GM12878 (cell line): ENCODE measurements around the gene UNC45B. TPM values are rescaled to one million over a fixed set of nuclear protein-coding genes. Genes with fewer than 3 reads are reported as not detected.

Experiments used
- ATAC-seq: fragments of 200-7000 bp; cut with Tn5 transposase; 3 replicates; pipeline ENCODE4 v1.9.1; 2020; ENCODE audit warnings: mild to moderate bottlenecking, moderate library complexity
- BruUV-seq: library from RNA; stranded (reverse); fragments of 400-500 nt; replicated peaks from 2 replicates; lab custom pipeline; 2021; lab: Mats Ljungman, UMichigan
- CTCF ChIA-PET: fragments of 300-600 bp; sonication (Branson Sonifier 250); formaldehyde crosslinking; extraction: SDS; loops from one replicate; lab custom pipeline; 2021; ENCODE audit warnings: inconsistent platforms; lab: Yijun Ruan, JAX
- POLR2A ChIA-PET: fragments of 350-600 bp; formaldehyde crosslinking; extraction: SDS; loops from one replicate; lab custom pipeline; 2021; ENCODE audit warnings: inconsistent platforms; lab: Charles Lee
- RAD21 ChIA-PET: fragments of 300-600 bp; sonication (Branson Sonifier 250); formaldehyde crosslinking; loops from one replicate; lab custom pipeline; 2023; ENCODE audit warnings: antibody characterized with exemption; ENCODE audit not compliant: unreplicated experiment; lab: Charles Lee
- SMC1A ChIA-PET: fragments of 300-600 bp; sonication (Branson Sonifier 250); formaldehyde crosslinking; loops from one replicate; lab custom pipeline; 2023; ENCODE audit not compliant: unreplicated experiment, uncharacterized antibody; lab: Charles Lee
- DNase-seq: peaks from one replicate; pipeline ENCODE4 v3.0.0-alpha.2; 2011; ENCODE audit warnings: low read depth, low spot score
- FAIRE-seq: peaks from 3 replicates; lab custom pipeline; 2011; peaks lifted over from hg19 to GRCh38; lab: Jason Lieb, UNC
- H2AFZ ChIP-seq: 2 replicates; pipeline ENCODE4 v1.6.0; 2011; ENCODE audit warnings: low read depth, low read length, control low read depth; ENCODE audit not compliant: control insufficient read depth
- H3K27ac ChIP-seq: 2 replicates; pipeline ENCODE4 v1.5.1; 2011; ENCODE audit warnings: control low read depth; ENCODE audit not compliant: control insufficient read depth, insufficient read depth
- H3K27me3 ChIP-seq, 2 experiments: replicated peaks in 1 of 2; 2 replicates each; pipeline versions ENCODE4 v1.6.0 to v1.6.1; 2011; ENCODE audit warnings: low read length in 1 of 2; ENCODE audit not compliant: control insufficient read depth in 2 of 2, insufficient read depth in 2 of 2
- H3K36me3 ChIP-seq, 2 experiments: 2 replicates each; pipeline ENCODE4 v1.5.1; 2011; ENCODE audit warnings: low read length in 1 of 2; ENCODE audit not compliant: control insufficient read depth in 2 of 2, insufficient read depth in 2 of 2
- H3K4me1 ChIP-seq: 2 replicates; pipeline ENCODE4 v1.6.1; 2011; ENCODE audit warnings: mild to moderate bottlenecking, low read length, moderate library complexity, mixed read lengths; ENCODE audit not compliant: control insufficient read depth, insufficient read depth
- H3K4me2 ChIP-seq: 2 replicates; pipeline ENCODE4 v1.6.0; 2011; ENCODE audit warnings: control low read depth; ENCODE audit not compliant: control insufficient read depth, insufficient read depth
- H3K4me3 ChIP-seq: fragments of 200-600 bp; sonication (generic); 2 replicates; pipeline ENCODE4 v1.5.1; 2016
- H3K79me2 ChIP-seq: 2 replicates; pipeline ENCODE4 v1.6.0; 2011; ENCODE audit warnings: low read length; ENCODE audit not compliant: control insufficient read depth, insufficient read depth
- H3K9ac ChIP-seq: 2 replicates; pipeline ENCODE4 v1.8.0; 2011; ENCODE audit warnings: low read length, control low read depth, mixed read lengths; ENCODE audit not compliant: control insufficient read depth, insufficient read depth
- H3K9me3 ChIP-seq: replicated peaks from 3 replicates; pipeline ENCODE4 v1.5.1; 2011; ENCODE audit warnings: mild to moderate bottlenecking, low read length; ENCODE audit not compliant: control insufficient read depth, insufficient read depth
- H4K20me1 ChIP-seq: 2 replicates; pipeline ENCODE4 v1.6.0; 2011; ENCODE audit not compliant: control insufficient read depth, insufficient read depth
- CBX3 ChIP-seq: fragments of 200-600 bp; sonication (generic); IDR thresholded peaks from 2 replicates; pipeline ENCODE4 v1.6.1; 2016; ENCODE audit warnings: low read depth, borderline replicate concordance
- CREM ChIP-seq: IDR thresholded peaks from 2 replicates; pipeline ENCODE4 v1.6.1; 2014; ENCODE audit warnings: antibody characterized with exemption, low read depth
- ETV6 ChIP-seq, 2 experiments: fragments of 450-650 bp in 1 of 2; IDR thresholded peaks in 1 of 2; conservative IDR thresholded peaks in 1 of 2; 2 replicates each; pipeline ENCODE4 v1.6.1; 2014; ENCODE audit warnings: antibody characterized with exemption in 1 of 2, borderline replicate concordance in 1 of 2, low read depth in 1 of 2, mild to moderate bottlenecking in 1 of 2, moderate library complexity in 1 of 2
- FOXM1 ChIP-seq: IDR thresholded peaks from 2 replicates; pipeline ENCODE4 v1.6.1; 2012; ENCODE audit warnings: low read depth, mild to moderate bottlenecking, inconsistent platforms, low read length, moderate library complexity
- IRF5 ChIP-seq: fragments of 450-650 bp; IDR thresholded peaks from 2 replicates; pipeline ENCODE4 v1.6.1; 2017; ENCODE audit warnings: borderline replicate concordance
- MEF2B ChIP-seq: fragments of 450-650 bp; IDR thresholded peaks from 2 replicates; pipeline ENCODE4 v1.6.1; 2018; ENCODE audit warnings: mild to moderate bottlenecking, moderate library complexity; ENCODE audit not compliant: partially characterized antibody, poor library complexity, severe bottlenecking
- MYB ChIP-seq: fragments of 150-350 bp; IDR thresholded peaks from 2 replicates; pipeline ENCODE4 v1.6.1; 2014; ENCODE audit warnings: mild to moderate bottlenecking, low read depth, low read length, borderline replicate concordance
- NR2C1 ChIP-seq: fragments of 450-650 bp; IDR thresholded peaks from 2 replicates; pipeline ENCODE4 v1.6.1; 2017; ENCODE audit warnings: antibody characterized with exemption, mild to moderate bottlenecking, moderate library complexity
- RUNX3 ChIP-seq: IDR thresholded peaks from 2 replicates; pipeline ENCODE4 v1.6.1; 2012; ENCODE audit warnings: low read length, inconsistent platforms
- SUZ12 ChIP-seq: fragments of 200-600 bp; sonication (generic); IDR thresholded peaks from one replicate; pipeline ENCODE4 v1.6.1; 2018; ENCODE audit warnings: antibody characterized with exemption, mild to moderate bottlenecking; ENCODE audit not compliant: unreplicated experiment
- YBX1 ChIP-seq: fragments of 450-650 bp; IDR thresholded peaks from 2 replicates; pipeline ENCODE4 v1.6.1; 2016; ENCODE audit warnings: antibody characterized with exemption
- ZNF217 ChIP-seq: fragments of 450-650 bp; IDR thresholded peaks from 2 replicates; pipeline ENCODE4 v1.6.1; 2017; ENCODE audit warnings: antibody characterized with exemption, mild to moderate bottlenecking
- WGBS: methylation state at CpG from one replicate; pipeline ENCODE4 v1.1.6; 2016; ENCODE audit warnings: low lambda C conversion rate; ENCODE audit not compliant: insufficient replicate concordance, insufficient coverage; ENCODE audit errors: missing lambda C conversion rate; 5-methylcytosine and 5-hydroxymethylcytosine counted together
- in situ Hi-C: fragments of 300-500 bp; cut with MboI; formaldehyde crosslinking; loops from 9 replicates; pipeline ENCODE4 v1.14.3; 2018; ENCODE audit warnings: mixed read lengths
- intact Hi-C: fragments of 100-400 bp; cut with micrococcal nuclease; formaldehyde crosslinking; loops from one replicate; pipeline ENCODE4 v1.14.2; 2022; ENCODE audit not compliant: unreplicated experiment
- polyA plus RNA-seq, 11 experiments: library from polyadenylated mRNA; depleted of rRNA in 4 of 11; unstranded in 6 of 11; stranded (reverse) in 5 of 11; fragments of >200 nt; fragmentation: Nextera tagmentation in 4 of 11; fragmentation: Illumina TruSeq in 1 of 11; extraction: Ambion mirVana in 4 of 11; extraction: Trizol in 1 of 11; gene quantifications; 1 replicate in 1 of 11; 2 replicates in 10 of 11; pipeline versions ENCODE4 v1.2.1 to v1.2.3, GENCODE V29; 2011 to 2016; ENCODE audit warnings: inconsistent platforms in 2 of 11, missing spikeins in 2 of 11, low read depth in 1 of 11
- total RNA-seq, 4 experiments: library from RNA; depleted of rRNA in 3 of 4; stranded (reverse); fragments of >200 nt in 3 of 4; fragmentation: Illumina TruSeq in 1 of 4; extraction: Trizol in 1 of 4; gene quantifications; 2 replicates each; pipeline versions ENCODE4 v1.2.1 to v1.2.3, GENCODE V29; 2013 to 2021
- TF ChIP-seq, protein P1 (sequence below): fragments of 450-650 bp; IDR thresholded peaks from 2 replicates; pipeline ENCODE4 v1.6.1; 2017; ENCODE audit warnings: antibody characterized with exemption, mild to moderate bottlenecking, moderate library complexity
- TF ChIP-seq, protein P2 (sequence below): IDR thresholded peaks from 2 replicates; pipeline ENCODE4 v1.6.1; 2012; ENCODE audit warnings: low read length, inconsistent platforms

UNC45B gene
- total and polyA plus RNA-seq, 10 of the 15 experiments (the other 5 are each of a cell fraction or from before 2014, with no cell fraction given) = 0.03 TPM; not detected in 9

DNA sequence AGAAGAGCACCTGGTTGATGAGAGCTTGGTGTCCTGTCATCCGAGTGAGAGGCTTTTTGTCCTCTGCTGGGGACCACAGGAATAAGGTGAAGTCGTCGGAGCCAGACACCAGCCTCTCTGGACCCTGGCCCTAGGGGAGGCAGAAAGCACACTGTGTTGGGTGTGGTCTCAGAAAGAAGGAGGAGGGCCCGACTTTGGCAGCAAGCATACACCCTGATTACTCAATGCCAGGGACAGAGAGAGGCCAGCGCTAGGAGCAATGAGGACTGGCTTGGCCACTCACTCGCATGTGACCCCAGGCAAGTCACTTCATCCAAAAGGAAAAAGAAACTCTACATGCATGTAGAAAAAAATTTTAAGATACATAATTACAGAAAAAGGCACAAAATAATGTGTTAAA lies 12.3 kb upstream of the UNC45B start:
- no peak for FAIRE-seq
- in situ Hi-C loops = no loop called here

GRCh38 chr17:35138218-35138617 lies 9.4 kb upstream of the UNC45B start:
- Histone ChIP-seq H3K9me3 (no peaks in the 10 kb centered on the region), H3K9ac (no peak overlapping the region), H3K4me3 (no peak overlapping the region), H3K79me2 (peaks cover 24% of the 10 kb centered on the region), H2AFZ (no peak overlapping the region), H4K20me1 (no peaks in the 10 kb centered on the region), H3K4me2 (no peak overlapping the region), H3K36me3 (peaks cover 25 to 28% of the 10 kb centered on the region in 2 experiments), H3K4me1 (no peaks in the 10 kb centered on the region), H3K27me3 (no peaks in the 10 kb centered on the region), H3K27ac (no peak overlapping the region)
- in situ Hi-C loops = no loop called here
- intact Hi-C loops = no loop called here
- DNase-seq (no peak), ATAC-seq (no peak), FAIRE-seq (no peak)
- WGBS = 82% methylated on average over 6 of the region's 6 CpGs
- no TSS peak for BruUV-seq
- ChIA-PET RAD21 (no interaction called here), SMC1A (no interaction called here), POLR2A (no interaction called here), CTCF (interaction anchor here (2.2 kb wide), 1 partner anchor 11 kb away, joined by 5 read pairs; no protein-coding TSS in a partner anchor)
- TF ChIP-seq FOXM1 (no peak), CBX3 (no peak), MEF2B (no peak), ETV6 (conservative IDR thresholded peaks at IDR 0.05 in 1 of 2, IDR thresholded peaks at IDR 0.05 in 1 of 2; ENCODE audit: borderline replicate concordance in 1 of 2, low read depth in 1 of 2) (no peak), YBX1 (no peak), RUNX3 (no peak)
- TF ChIP-seq, protein P1, sequence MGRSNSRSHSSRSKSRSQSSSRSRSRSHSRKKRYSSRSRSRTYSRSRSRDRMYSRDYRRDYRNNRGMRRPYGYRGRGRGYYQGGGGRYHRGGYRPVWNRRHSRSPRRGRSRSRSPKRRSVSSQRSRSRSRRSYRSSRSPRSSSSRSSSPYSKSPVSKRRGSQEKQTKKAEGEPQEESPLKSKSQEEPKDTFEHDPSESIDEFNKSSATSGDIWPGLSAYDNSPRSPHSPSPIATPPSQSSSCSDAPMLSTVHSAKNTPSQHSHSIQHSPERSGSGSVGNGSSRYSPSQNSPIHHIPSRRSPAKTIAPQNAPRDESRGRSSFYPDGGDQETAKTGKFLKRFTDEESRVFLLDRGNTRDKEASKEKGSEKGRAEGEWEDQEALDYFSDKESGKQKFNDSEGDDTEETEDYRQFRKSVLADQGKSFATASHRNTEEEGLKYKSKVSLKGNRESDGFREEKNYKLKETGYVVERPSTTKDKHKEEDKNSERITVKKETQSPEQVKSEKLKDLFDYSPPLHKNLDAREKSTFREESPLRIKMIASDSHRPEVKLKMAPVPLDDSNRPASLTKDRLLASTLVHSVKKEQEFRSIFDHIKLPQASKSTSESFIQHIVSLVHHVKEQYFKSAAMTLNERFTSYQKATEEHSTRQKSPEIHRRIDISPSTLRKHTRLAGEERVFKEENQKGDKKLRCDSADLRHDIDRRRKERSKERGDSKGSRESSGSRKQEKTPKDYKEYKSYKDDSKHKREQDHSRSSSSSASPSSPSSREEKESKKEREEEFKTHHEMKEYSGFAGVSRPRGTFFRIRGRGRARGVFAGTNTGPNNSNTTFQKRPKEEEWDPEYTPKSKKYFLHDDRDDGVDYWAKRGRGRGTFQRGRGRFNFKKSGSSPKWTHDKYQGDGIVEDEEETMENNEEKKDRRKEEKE = no peak
- TF ChIP-seq, protein P2, sequence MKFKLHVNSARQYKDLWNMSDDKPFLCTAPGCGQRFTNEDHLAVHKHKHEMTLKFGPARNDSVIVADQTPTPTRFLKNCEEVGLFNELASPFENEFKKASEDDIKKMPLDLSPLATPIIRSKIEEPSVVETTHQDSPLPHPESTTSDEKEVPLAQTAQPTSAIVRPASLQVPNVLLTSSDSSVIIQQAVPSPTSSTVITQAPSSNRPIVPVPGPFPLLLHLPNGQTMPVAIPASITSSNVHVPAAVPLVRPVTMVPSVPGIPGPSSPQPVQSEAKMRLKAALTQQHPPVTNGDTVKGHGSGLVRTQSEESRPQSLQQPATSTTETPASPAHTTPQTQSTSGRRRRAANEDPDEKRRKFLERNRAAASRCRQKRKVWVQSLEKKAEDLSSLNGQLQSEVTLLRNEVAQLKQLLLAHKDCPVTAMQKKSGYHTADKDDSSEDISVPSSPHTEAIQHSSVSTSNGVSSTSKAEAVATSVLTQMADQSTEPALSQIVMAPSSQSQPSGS = no peak

More for the DNA sequence above, 12.3 kb upstream of the UNC45B start:
- no peak for TF ChIP-seq NR2C1
- no peak for TF ChIP-seq MYB
- no peak for TF ChIP-seq ZNF217
- no peak for TF ChIP-seq SUZ12
- TF ChIP-seq IRF5 = no peak
- TF ChIP-seq CREM = no peak
- TF ChIP-seq, all 136 proteins: peak for 0
- 84% methylated on average over 6 of the region's 6 CpGs for WGBS
- no peak overlapping the region for H3K27ac ChIP-seq
- no TSS peak for BruUV-seq
- ChIA-PET CTCF (no interaction called here), POLR2A (no interaction called here), SMC1A (no interaction called here), RAD21 (no interaction called here)
- H4K20me1 ChIP-seq = no peaks in the 10 kb centered on the region
- H3K9ac ChIP-seq = no peak overlapping the region
- H3K36me3 ChIP-seq = peaks cover 39 to 42% of the 10 kb centered on the region in 2 experiments
- ATAC-seq (no peak), DNase-seq (no peak)
- H3K4me3 ChIP-seq = no peak overlapping the region
- H3K4me2 ChIP-seq = no peak overlapping the region
- H3K27me3 ChIP-seq = no peaks in the 10 kb centered on the region
- no peak overlapping the region for H2AFZ ChIP-seq
- no peaks in the 10 kb centered on the region for H3K4me1 ChIP-seq
- intact Hi-C loops = no loop called here
- H3K79me2 ChIP-seq = peaks cover 5% of the 10 kb centered on the region
- no peaks in the 10 kb centered on the region for H3K9me3 ChIP-seq
